Left forelimb (tissue), 1 donor: ENCODE results near the gene CASKIN1.

ENCODE experiments used
- DNase-seq: peaks from one replicate; pipeline ENCODE4 v3.0.0-alpha.2; 2018; ENCODE audit warnings: low spot score

CASKIN1 gene

DNA sequence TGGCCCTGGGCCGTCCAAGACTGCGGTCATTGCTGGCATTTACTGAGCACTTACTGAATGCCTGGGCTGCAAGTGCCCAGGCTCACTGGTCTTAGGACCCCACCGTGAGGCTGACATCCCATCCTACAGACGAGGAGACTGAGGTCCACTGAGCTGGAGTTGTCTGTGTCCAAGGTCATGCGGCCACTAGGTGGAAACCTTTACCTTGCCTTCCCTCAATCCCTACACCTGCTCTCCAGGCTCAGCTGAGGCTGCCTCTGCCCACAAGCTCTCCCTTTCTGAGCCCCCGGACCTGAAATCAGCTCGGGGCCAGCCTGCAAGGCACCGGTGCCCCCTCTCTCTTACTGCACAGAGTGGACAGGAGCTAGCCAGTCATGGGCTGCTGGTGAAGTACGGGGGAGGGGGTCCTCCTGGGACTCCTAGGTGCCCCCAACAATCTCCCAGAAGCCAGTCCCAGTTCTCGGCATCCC, 1.5 kb downstream of the CASKIN1 start:
- DNase-seq = no peak

DNA sequence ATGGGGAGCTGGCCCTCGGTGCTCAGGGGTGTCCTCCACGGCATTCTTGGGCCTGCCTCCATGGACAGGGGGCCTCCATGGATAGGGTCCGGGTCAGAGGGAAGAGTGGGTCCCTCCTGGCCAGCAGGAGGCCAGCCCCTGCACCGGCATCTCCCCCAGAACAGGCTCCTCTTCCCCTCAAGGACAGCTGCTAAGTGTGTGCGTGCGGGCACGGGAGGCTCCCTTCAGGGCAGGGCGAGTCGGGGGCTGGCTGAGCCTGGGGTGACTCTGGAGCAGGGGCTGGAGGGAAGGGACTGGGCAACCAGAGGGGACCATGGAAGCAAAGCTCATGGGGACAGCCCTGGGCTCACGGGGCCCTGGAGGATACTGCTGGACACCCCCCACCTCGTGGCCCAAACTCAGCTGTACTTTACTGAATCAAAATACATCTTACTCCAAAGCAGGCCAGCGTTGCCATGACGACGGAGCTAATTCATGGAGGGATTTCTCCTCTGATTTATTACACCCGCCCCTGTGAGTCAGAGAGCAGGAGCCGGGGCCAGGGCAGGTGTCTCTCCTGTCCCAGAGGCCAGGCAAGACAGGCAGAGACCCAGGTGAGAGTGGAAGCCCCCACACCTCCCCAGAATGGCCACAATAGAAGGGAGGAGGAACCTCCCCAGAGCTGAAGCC, 2.1 kb downstream of the CASKIN1 start:
- no peak for DNase-seq

GRCh38 chr16:2191446-2191706, 5.0 kb downstream of the CASKIN1 start:
- DNase-seq = no peak

- DNase-seq = no peak
Observed at GRCh38 chr16:2190659-2191445, 5.6 kb downstream of the CASKIN1 start.

GRCh38 chr16:2190002-2190658, 6.3 kb downstream of the CASKIN1 start:
- DNase-seq = no peak

DNA sequence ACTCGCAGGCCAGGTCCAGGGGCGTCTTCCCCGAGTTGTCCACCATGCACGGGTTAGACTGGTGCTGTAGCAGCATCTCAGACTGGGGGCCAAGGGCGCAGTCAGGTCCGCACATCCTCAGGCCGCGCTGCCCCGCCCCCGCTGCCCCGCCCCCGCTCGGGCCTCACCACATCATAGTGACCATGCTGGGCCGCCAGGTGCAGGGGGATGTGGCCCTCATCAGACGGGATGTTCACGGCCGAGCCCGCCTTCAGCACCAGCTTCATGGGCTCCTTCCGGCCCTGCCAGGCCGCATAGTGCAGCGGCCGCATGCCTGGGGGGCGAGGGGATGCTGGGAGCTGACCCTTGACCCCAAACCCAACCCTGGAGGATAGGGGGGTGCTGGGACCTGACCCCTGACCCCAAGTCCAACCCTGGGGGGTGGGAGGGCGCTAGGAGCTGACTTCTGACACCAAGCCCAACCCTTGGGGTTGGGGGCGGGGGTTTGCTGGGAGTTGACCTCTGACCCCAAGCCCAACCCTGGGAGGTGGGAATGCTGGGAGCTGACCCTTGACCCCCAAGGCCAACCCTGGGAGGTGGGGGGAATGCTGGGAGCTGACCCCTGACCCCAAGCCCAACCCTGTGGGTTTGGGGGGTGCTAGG, 7.0 kb downstream of the CASKIN1 start:
- no peak for DNase-seq

DNA sequence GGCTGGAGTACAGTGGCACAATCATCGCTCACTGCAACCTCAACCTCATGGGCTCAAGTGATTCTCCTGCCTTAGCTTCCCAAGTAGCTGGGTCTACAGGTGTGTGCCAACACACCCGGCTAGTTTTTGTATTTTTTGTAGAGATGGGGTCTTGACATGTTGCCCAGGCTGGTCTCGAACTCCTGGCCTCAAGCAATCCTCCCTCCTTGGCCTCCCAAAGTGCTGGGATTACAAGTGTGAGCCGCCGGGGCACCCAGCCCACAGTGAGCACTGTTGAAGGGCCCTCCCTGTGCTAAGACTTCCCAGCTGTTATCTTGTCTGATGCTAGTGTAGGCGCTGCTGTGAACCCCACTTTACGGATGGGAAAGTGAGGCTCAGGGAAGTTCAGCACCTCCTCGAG, 8.0 kb downstream of the CASKIN1 start:
- no peak for DNase-seq

DNA sequence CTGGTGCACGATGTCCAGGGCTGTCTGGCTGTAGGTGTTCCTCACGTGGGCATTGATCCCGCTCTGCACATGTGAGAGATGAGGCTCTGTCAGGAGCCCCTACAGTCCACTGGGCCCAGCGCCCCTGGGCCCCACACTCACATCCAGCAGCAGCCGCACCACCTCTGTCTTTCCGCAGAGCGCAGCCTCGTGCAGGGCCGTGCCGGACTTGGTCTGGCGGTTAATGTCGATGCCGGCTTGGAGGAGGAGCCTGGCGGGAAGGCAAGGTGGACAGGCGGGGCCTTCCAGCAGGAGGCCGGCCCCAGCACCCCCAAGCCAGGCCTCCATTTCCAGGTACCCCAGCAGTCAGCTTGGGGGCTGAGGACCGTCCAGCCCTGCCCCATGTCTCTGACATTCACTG, 9.2 kb downstream of the CASKIN1 start:
- no peak for DNase-seq

DNA sequence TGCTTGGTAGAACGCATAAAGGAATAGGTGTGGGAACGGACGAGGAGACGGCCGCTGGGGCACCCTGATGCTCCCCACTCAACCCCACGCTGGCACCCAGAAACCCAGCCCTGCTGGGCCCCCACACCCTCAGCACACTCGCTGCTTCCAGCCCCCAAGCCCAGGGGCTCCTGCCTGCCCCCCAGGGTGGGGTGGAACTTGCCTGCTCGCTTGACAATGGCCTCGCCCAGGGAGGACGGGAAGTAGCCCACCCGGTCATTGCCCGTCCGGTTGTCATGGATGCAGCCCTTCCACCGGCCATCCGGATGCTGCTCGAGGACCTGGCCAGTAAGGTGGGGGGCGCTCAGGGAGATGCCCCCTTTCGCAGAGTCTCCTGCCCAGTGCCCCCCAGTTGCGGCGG, 9.9 kb downstream of the CASKIN1 start:
- no peak for DNase-seq

DNA sequence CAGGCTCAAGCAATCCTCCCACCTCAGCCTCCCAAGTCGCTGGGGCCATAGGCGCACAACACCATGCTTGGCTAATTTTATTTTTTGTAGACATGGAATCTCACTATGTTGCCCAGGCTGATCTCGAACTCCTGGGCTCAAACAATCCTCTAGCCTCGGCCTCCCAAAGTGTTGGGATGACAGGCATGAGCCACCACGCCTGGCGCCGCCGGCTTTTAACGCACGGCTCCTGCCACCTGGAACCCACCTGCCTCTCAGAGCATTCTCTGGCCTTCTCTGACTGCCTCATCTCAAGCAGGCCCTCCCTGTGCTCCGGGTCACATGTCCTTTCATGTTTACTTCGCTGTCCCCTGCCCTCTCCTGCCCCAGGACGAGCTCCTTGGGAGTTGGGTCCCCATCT, 10.3 kb downstream of the CASKIN1 start:
- no peak for DNase-seq

- no peak for DNase-seq
Observed at GRCh38 chr16:2184962-2185361, 11.4 kb downstream of the CASKIN1 start.

DNA sequence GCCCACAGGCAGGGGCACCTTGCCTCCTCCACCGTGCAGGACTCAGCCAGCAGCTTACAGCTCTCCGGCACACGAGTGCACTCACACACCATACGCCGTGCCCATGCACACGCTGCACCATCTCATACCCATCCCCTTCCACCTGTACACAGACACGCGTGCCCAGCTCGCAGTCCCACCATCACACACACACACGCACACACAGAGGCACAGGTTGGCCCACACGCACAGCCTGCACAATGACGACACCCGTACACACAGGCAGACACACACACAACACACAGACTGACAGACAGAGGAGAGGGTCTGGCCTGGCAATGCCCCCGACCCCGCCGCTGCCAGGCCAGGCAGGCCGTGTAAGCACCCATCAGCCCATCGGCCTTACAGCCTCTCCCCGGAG, 12.1 kb downstream of the CASKIN1 start:
- DNase-seq = no peak

DNA sequence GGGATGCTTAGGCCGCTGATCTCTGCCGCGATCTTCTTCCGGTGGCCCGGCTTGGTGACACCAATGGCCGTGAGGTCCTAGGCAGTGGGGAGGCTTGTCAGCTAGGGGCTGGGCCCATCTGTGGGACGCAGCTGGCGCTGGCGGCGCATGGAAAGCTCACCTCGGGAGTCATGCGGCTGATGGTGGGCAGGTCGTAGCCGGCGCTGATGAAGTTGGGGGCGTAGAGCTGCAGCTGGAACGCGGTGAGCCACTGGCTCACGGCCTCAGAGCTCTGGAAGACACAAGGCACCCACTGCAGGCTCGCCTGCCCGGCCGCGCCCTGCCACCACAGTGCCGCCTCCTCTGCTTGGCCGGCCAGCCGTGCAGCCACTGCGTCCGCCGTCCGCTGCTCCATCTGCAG, 12.7 kb downstream of the CASKIN1 start:
- no peak for DNase-seq

DNA sequence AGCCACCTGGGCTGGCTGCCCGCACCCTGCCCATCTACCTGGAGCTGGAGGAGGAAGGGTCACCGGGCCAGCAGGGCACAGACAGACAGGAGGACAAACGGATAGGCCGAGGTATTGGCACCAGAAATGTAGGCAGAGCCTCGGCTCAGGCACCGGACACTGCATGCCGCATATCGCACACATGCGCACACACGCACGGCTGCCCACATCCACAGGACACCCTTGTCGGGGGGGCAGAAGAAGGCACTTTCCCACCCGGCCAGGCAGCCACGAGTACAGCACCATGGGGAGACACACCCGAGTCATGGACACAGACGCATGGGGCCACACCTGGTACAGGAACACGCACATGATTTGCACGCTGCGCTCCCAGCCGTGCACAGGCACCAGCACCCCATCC, 14.5 kb downstream of the CASKIN1 start:
- no peak for DNase-seq

GRCh38 chr16:2180962-2181923, 15.2 kb downstream of the CASKIN1 start:
- no peak for DNase-seq

GRCh38 chr16:2180461-2180860, 15.9 kb downstream of the CASKIN1 start:
- no peak for DNase-seq

GRCh38 chr16:2179576-2179975, 16.8 kb downstream of the CASKIN1 start:
- no peak for DNase-seq

DNA sequence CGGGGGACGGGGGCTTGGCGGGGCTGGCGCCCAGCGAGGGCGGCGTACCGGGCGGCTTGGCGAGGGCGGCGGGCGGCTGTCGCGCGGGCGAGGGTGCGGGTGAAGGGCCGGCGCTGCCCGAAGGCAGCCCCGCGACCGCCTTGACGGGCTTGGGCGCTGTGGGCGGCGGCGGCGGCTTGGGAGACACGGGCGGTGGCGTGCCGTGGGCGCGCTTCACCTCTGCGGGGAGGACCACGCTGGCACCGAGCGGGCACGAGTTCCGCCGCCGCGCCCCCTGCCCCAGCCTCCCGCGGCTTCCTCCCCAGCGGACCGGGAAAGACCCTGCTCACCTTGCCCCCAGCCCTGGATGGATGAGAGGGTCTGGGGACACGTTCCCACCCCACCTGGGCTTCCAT, 17.3 kb downstream of the CASKIN1 start:
- DNase-seq = no peak

DNA sequence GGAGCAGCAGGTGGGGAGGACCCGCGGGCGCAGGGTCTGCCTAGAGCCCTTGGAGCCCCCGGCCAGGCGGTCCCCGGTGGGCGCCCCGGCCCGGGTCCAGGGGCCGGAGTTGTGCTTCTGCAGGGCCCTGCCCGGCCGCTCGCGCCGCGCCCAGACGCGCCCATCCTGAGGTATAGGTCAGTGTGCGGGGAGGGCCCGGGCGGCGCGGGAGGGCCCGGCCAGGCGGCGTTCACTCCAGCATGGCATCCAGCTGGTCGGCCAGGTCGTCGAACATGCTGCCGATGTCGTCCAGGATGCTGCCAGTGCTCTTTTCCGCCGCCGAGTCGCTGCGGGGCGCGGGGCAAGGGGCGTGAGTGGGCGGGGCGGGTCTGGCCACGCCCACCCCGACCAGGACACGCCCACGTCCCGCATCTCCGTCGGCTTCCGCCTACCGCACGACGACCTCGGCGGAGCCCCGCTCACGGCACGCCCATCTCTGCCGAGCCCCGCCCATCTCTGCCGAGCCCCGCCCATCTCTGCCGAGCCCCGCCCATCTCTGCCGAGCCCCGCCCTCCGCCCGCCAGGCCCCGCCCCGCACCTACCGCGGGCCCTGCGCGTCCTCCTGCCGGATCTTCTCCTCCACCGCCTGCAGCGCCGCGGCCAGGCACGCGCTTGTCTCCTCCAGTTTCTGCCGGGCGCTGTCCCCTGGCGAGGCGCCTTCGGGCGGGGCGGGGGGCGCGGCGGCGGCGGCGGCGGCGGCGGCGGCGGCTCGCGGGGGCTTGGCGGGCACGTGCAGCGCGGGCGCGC, 17.9 kb downstream of the CASKIN1 start:
- no peak for DNase-seq

DNA sequence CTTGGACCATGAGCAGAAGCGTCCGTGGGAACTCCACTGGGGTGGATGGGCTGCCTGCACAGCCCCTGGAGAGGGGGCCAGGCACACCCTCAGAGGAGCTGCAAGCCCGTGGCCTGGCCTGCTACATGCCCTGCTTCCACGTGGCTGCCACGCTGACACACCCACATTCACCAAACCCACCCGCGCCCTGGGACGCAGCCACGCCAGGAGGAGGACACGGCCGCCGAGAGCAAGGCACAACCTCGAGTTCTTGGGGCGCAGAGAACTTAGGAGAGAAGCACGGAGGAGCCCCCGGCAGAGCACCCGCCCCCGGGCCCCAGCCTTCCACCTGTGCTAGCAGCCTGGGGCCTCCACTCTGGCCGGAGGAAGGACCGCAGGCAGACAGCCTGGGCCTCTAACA, 18.8 kb downstream of the CASKIN1 start:
- no peak for DNase-seq

- DNase-seq = no peak
Observed at GRCh38 chr16:2177101-2177500, 19.3 kb downstream of the CASKIN1 start.
